A549 treated with CpdA at 1 μM for 4 hours (cell line): Measurements from ENCODE around the gene PHF20. TPM values are rescaled to one million over a fixed set of nuclear protein-coding genes. Genes with fewer than 3 reads are reported as not detected.

Experiments
- total RNA-seq: library from RNA; stranded (reverse); fragments of 200-300 nt; extraction: Qiagen RNA extraction; gene quantifications from 5 replicates; pipeline ENCODE4 v1.2.3, GENCODE V29; 2022; ENCODE audit warnings: low read depth

The PHF20 gene
- total RNA-seq: 20.5 to 31.0 TPM (median 22.7 TPM) in 5 replicates

GRCh38 chr20:35771689-35772562 lies at the start of gene PHF20:
Gene PHF20, plus strand, starts transcription at chr20:35772015. Its CDS starts 29,508 bp downstream, at chr20:35801523.

DNA sequence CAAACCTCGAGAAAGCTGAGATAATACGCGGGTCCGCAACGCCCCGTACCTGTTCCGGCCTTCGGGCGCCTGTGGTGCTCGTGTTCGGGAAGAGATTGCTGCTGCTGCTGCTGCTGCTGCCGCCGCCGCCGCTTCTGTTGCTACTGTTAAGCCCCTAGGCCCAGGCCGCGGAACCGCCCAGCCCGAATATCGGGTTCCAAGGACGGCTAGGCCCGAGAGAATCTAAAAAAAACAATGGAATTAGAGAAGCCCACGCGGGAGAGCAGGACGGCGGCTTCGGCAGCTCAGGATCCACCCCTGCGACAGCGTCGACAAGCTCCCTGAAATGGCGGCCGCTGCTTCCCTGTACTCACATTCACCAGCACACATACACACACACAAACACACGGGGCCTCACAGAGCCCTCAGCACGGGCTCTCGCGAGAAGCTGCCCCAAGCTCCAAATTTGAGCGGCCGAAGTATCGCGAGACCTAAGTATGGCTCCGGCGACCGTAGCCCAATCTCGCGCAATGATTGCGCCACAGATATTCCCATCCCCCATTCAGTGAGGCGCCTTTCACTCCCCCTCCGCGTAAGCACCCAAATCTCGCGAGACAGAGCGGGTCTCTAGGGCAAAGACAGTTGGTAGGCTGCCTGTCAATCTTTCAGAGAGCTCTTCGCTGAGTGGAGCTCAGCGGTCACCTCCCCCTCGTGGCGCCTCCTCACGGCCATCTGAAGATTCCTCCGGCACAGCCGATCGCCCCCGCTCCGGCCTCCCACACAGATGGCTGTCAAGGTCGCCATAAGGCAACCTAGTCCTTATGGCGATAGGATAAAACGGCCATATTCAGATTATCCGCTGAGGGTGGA lies 29.7 kb upstream of the PHF20 start, which contains the start of gene RBM39:
Gene RBM39 (minus strand): TSS at position 369 of the 849 bp plus-strand sequence. CDS start 1,386 bp downstream, outside the sequence.

DNA sequence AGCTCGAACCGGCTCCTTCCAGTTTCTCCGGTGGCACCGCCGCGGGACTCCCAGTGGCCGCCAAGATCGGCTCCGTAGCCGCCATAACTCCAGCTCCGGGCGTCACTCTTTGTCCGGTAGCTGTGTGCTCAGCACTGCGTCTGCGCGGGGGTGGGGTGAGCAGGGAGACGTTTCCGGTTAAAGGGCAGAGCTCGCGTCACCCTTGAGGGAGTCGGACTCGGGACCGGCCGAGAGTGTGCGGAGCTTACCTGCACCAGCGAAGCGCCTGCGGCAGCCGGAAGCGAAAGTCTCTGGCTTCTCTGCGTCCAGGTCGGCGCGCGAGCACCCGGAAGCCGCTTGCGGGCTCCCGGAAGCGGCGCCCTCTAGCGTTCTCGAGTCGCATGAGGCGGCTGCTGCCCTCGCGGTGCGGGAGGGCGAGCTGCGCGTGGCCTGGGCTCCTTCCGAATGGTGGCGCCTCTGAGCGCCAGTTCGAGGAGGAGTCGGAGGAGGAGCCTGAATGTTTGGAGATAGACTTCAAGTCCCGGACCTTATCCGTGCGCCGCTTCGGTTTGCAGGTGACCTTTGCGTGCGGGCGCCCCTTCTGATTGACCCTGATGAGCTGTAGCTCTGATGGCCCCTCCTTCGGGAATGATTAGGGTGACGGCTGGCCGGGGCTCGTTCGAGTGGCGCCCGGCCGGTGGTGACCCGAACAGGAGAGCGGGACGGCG lies 182.5 kb downstream of the PHF20 start, which contains the start of gene SCAND1:
Gene SCAND1 (minus strand): TSS at position 303 of the 707 bp plus-strand sequence. CDS start 218 bp downstream, at position 85.

GRCh38 chr20:35967979-35968640 lies 196.3 kb downstream of the PHF20 start, which contains the start of gene CNBD2:
Gene CNBD2, plus strand, starts transcription at chr20:35968590. Its CDS starts 173 bp downstream, at chr20:35968763.

Other genes starting within 250 kb of the PHF20 start
- gene C20orf173, start 242.4 kb upstream of the PHF20 start, total RNA-seq: not detected in 5 replicates
- gene ERGIC3, start 229.9 kb upstream of the PHF20 start, total RNA-seq: 219 to 253 TPM (median 244 TPM) in 5 replicates
- 3.0 to 5.5 TPM (median 4.4 TPM) in 5 replicates for gene SPAG4, start 156.2 kb upstream of the PHF20 start, total RNA-seq
- 173 to 232 TPM (median 223 TPM) in 5 replicates for gene CPNE1, start 107.1 kb upstream of the PHF20 start, total RNA-seq
- gene RBM12, start 107.1 kb upstream of the PHF20 start, total RNA-seq: 72.0 to 88.0 TPM (median 78.0 TPM) in 5 replicates
- gene NFS1, start 72.7 kb upstream of the PHF20 start, total RNA-seq: 29.7 to 40.1 TPM (median 37.5 TPM) in 5 replicates
- gene ROMO1, start 72.6 kb upstream of the PHF20 start, total RNA-seq: 333 to 388 TPM (median 375 TPM) in 5 replicates
- gene RBM39, start 29.8 kb upstream of the PHF20 start, total RNA-seq: 170 to 221 TPM (median 181 TPM) in 5 replicates
- 64.7 to 97.9 TPM (median 89.5 TPM) in 5 replicates for gene SCAND1, start 182.5 kb downstream of the PHF20 start, total RNA-seq
- gene CNBD2, start 196.6 kb downstream of the PHF20 start, total RNA-seq: 4.3 to 6.4 TPM (median 5.5 TPM) in 5 replicates